GM19397 (cell line): ENCODE data around the gene ABCF2.
A peak's percentile ranks its signal among the peaks of the same experiment; 100 is the strongest.

ENCODE experiments used
- ATAC-seq: cut with Tn5 transposase; IDR thresholded peaks from one replicate; pipeline ENCODE4 v1.9.1; 2021; ENCODE audit warnings: mild to moderate bottlenecking, moderate library complexity; ENCODE audit not compliant: unreplicated experiment

The ABCF2 gene

DNA sequence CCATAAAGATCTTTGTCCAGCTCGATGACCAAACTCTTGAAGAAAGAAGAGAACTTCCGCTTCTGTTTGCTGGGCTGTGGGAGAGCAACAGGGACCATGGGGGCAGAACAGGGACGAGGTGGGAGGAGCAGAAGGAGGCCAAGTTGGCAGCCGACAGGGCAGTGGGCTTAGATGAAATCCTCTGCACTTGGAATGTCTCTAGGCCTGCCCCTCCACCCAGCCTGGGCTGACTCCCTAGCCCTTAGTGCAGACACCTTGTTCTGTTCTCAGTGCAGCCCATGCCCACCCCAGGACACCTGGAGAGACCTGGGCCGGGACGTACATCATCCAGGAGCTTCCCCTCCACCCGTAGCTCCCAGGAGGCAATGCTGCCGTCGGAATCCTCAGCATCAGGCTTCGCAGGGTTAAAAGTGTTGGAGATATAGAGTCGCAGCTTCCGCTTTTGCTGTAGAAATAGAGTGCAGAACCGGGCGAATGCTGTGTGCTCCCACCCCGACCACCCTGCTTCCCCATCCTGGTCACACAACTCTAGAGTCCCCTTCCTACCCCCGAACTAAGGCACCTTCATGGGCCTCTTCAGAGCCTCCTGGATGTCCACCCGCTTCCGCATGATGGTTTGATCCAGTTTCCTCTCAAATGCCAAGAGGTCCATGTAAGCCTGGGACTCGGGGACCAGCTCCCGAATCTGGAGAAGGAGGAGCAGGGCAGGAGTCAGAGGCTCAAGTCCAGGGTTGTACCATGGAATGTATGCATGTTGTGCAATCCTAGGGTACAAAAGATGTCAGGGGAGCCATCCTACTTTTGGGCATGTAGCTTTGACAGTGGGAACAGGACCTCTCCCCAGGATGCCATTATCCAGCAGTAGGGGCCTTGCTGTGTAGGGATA lies 15.4 kb upstream of the ABCF2 start:
- no peak for ATAC-seq

DNA sequence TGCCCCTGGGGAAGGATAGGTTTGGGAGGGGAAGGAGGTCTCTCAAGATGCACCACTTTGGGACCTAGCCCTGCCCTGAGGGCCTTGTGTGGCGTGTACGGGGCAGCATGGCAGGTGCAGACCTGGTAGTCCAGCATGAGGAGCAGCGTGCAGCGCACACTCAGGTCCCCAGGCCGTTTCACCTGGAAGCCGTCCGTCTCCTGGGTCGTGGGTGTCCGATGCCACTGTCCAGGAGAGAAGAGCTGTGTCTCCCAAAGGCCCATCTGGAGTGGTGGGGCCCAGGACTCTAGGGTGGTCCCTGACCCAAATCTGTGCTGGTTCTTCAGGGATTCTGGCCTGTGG lies 14.7 kb upstream of the ABCF2 start:
- ATAC-seq = no peak

DNA sequence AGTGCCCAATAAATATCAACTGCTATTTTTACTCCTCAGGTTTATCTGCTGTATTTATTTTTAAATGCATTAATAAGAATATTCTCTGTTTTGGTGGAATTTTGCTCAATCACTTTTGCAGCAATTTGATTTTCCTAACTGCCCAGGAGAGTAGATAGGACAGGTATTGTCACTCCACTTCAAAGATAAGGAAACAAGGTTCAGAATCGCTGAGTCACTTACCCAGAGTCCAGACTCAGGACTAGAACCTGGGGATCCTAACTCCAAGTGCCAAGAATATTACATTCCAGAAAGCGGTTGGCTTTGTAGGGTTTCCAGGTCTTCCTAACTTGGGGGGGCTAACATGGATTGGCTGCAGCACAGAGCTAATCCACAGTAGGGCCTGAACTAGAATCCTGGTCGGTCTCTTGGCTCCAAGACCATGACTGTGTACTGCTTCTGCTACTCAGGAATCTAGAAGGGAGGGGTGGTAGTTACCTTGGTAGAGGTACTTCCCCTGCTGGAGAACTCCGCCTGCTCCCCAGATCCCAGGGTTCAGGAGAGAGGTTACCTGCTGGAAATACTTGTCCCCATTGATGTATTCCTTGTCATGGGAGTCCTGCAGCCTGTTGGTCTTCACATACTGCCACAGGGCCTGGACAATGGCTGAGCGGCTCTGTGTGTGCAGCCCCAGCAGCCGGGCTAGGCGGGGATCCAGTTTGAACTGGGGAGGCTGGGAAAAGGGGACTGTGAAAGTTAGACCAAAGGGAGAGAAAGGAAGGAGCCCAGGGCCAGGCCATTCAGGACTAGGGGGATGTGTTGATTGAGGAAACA lies 14.1 kb upstream of the ABCF2 start:
- no peak for ATAC-seq

DNA sequence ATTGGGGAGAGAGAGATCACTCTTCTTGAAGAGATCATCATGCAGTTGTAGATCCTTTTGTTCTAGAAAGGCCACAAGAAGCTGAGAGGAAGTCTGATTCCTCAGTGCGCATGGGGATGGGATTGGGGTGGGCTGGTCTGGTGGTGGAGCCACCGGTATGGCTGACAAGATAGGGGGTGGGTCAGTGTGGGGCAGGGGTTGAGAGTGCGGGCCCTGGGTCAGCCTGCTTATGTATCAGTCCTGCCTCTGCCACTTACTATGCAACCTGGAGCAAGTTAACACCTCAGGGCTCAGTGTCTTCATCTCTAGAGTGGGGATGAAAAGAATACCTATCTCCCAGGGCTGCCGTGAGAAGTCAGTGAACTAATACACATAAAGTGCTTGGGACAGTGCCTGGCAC lies 13.5 kb upstream of the ABCF2 start:
- ATAC-seq = no peak

DNA sequence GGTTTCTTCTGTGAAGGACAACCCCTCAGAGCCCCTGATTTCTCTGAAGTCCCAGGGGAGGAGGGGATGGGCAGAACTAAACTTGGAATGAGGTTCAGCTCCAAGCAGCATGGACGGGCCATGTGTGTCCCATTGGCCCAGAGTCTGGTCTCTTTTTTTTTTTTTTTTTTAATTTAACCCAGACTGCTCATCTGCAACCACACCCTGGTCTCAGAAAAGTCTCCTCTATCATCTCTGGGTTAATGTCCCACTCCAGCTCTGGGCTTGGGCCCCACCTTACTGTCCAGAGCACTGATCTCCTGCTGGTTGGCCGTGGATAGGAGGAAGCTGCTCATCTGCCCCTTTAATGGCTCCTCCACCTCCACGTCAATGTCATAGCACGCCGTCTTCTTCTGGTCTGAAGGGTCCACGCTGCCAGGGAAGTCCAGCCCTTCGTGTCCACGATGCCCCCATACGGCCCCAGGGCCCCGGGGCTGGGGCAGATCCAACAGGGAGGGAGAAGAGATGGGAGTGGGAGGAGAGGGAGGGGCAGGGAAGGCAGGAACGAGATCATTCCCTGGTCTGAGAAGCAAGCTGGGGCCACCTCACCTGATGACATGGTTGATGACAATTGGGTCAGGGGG lies 12.9 kb upstream of the ABCF2 start:
- ATAC-seq = no peak

DNA sequence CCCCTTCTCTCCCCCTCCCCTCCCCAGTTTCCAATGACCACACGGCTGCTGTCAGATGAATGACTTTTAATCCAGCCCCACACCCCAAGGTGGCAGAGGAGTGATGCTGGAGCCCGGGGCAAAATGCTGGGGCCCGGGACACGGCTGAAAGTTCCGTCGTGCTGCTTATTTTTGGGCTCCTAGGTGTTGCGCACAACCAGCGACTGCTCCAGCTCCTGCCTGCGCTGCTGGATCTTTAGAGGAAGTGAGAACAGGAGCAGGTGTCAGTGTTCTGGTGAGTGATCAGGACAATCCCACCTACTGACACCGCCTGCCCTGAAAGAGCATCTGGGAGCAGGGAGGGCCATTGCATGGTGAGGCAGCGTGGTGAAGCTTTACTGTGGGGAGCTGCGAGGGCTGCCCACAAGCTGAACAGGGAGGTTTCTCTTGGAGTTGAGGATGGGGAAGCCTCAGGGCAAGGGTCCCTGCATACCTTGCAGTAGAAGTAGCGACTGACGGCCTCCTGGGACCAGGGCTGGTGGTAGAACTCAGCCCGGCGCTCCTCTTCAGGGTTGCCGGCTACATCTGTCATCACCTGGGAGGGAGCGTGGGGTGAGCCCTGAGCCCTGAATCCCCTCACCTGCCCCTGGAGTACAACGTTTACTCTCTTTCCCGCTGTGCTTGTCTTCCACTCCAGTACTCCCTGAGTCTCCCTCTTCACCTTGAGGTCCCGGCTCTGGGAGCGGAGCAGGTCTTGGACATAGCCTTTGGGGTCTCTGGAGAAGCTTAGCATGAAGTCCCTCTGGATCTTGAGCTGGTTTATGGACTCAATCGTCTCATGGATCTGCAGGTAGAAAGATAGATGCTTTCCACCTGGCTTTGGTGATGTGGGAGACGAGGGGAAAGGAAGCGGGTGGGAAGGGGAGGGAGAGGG lies 12.2 kb upstream of the ABCF2 start:
- ATAC-seq = no peak

DNA sequence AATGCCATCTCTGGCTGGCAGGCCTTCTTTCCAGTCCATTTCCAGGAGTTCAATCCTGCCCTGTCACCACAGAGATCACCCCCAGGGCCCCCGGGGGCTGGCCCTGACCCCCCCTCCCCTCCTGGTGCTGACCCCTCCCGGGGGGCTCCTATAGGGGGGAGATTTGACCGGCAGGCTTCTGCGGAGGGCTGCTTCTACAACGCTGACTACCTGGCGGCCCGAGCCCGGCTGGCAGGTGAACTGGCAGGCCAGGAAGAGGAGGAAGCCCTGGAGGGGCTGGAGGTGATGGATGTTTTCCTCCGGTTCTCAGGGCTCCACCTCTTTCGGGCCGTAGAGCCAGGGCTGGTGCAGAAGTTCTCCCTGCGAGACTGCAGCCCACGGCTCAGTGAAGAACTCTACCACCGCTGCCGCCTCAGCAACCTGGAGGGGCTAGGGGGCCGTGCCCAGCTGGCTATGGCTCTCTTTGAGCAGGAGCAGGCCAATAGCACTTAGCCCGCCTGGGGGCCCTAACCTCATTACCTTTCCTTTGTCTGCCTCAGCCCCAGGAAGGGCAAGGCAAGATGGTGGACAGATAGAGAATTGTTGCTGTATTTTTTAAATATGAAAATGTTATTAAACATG lies 11.3 kb upstream of the ABCF2 start:
- no peak for ATAC-seq

DNA sequence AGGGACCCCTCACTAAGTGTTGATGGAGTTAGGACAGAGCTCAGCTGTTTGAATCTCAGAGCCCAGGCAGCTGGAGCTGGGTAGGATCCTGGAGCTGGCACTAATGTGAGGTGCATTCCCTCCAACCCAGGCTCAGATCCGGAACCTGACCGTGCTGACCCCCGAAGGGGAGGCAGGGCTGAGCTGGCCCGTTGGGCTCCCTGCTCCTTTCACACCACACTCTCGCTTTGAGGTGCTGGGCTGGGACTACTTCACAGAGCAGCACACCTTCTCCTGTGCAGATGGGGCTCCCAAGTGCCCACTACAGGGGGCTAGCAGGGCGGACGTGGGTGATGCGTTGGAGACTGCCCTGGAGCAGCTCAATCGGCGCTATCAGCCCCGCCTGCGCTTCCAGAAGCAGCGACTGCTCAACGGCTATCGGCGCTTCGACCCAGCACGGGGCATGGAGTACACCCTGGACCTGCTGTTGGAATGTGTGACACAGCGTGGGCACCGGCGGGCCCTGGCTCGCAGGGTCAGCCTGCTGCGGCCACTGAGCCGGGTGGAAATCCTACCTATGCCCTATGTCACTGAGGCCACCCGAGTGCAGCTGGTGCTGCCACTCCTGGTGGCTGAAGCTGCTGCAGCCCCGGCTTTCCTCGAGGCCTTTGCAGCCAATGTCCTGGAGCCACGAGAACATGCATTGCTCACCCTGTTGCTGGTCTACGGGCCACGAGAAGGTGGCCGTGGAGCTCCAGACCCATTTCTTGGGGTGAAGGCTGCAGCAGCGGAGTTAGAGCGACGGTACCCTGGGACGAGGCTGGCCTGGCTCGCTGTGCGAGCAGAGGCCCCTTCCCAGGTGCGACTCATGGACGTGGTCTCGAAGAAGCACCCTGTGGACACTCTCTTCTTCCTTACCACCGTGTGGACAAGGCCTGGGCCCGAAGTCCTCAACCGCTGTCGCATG lies 10.5 kb upstream of the ABCF2 start:
- no peak for ATAC-seq

DNA sequence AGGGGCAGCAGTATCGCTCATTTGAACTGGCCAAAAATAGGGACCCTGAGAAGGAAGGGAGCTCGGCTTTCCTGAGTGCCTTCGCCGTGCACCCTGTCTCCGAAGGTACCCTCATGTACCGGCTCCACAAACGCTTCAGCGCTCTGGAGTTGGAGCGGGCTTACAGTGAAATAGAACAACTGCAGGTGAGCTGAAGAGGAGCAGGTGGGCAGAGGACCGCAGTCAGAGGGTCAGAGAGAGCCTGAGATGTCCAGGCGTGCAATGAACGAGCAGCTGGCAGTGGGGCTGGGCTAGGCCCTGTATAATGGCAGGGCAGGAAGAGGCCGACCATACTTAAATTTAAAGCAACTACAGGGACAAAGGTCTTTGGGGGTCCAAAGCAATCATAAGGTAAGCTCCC lies 9.4 kb upstream of the ABCF2 start:
- ATAC-seq = no peak

DNA sequence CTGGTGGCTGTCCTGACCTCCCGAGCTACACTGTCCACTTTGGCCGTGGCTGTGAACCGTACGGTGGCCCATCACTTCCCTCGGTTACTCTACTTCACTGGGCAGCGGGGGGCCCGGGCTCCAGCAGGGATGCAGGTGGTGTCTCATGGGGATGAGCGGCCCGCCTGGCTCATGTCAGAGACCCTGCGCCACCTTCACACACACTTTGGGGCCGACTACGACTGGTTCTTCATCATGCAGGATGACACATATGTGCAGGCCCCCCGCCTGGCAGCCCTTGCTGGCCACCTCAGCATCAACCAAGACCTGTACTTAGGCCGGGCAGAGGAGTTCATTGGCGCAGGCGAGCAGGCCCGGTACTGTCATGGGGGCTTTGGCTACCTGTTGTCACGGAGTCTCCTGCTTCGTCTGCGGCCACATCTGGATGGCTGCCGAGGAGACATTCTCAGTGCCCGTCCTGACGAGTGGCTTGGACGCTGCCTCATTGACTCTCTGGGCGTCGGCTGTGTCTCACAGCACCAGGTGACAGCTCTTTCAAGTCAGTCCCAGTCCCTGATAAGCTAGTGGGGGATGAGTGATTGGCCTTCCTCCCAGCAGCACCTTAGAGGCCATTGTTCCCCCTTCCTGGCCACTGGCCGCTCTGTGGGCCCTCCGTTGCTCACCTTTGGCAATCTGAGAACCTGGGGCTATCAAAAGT lies 8.2 kb upstream of the ABCF2 start:
- ATAC-seq = no peak

DNA sequence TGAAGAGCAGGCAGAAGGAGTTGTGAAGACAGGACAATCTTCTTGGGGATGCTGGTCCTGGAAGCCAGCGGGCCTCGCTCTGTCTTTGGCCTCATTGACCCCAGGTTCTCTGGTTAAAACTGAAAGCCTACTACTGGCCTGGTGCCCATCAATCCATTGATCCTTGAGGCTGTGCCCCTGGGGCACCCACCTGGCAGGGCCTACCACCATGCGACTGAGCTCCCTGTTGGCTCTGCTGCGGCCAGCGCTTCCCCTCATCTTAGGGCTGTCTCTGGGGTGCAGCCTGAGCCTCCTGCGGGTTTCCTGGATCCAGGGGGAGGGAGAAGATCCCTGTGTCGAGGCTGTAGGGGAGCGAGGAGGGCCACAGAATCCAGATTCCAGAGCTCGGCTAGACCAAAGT lies 6.8 kb upstream of the ABCF2 start:
- ATAC-seq = no peak

DNA sequence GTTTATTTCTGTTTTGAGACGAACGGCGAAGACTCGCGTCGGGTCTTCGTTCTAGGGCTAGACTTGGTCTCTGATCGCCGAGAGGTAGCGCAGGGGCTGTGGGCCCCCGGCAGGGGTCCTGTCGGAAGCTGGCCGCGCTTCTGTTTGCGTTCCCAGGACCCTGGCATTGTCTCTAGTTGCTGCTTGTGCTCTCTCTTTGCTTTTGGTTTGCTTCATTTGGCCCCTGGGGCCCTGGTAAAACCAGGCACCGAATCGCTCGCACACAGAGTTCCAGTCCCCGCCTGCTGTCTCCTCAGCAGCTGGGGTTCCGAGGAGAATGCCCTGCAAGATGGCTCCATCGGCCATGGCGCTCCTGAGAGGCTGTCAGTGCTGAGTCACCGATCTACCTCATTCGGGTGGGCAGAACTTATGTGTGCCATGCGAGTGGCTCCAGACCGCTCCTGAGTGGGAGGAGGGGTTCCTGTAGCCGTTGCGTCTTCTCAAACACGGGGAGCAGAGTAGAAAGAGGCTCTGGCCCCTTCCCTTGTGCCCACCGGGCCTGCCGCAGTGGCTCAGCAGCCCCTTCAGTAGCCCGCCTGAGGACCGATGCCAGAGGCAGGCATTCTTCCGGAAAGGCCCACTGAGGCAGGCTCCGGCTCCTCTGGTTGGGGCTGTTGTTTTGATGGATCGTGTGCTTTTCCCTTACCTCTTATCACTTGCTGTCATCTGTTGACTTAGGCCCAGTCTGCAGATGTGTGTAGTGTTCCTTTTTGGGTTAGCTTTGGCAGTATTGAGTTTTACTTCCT lies 6.1 kb upstream of the ABCF2 start:
- ATAC-seq = peak; percentile 15

DNA sequence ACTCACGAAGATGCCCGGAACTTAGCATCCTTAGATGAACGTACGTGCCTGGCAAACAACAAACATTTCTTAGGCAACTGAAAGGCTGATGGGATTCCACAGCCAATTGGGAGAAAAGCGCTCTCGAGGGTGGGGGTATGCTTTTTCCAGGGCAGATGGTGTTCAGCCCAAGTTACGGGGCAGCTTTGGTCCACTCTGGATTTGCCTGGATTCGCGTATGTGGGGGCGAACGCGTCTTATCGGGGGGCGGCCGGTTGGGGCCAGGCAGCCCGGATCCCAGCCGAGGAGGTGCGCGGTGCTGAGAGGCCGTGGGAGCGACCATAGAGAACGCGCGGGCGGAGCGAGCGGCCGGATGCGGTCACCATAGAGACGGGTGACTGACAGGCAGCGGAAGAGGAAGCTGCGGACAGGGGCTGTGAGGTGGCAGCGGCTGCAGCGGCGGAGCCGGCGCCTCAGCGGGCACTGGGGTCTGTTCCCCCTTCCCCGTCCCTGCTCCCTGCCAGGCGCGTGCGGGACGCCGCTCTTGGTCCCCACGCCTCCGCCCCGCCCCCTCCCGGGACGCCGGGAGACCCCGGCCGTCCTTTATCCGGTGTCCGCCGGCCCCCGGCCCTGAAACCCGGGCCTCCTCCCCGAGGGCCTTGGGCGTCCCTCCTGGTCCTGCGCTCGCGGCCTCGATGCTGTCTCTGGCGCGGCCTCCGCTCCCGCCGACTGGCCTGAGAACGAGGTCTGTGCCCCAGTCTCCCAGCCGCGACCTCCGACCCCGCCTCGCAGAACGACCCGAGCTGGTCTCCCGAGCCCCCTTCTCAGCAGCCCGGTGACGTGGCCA lies 5.3 kb upstream of the ABCF2 start, which contains the start of gene CHPF2:
TSS of gene CHPF2 (plus strand) at position 393 of the 826 bp plus-strand sequence. CDS start 1,529 bp downstream, outside the sequence.
- ATAC-seq = peak; percentile 97

DNA sequence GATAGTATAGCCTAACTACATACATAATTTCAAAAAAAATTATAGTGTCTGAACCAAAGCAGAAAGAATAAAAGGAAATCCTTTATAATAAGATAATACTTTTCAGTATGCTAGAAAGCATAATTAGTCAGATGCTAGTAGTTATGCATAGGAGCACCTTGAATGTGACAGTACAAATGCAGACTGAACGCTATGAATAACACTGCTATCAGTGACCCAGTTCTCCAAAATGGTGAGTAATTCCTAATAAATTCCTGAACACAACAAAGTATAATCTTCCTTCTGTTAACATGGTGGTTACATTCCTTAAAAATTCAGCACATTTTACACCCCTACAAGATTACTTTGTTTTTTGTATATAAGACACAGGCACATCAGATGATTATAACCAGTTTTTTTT lies 4.1 kb upstream of the ABCF2 start:
- ATAC-seq = no peak

DNA sequence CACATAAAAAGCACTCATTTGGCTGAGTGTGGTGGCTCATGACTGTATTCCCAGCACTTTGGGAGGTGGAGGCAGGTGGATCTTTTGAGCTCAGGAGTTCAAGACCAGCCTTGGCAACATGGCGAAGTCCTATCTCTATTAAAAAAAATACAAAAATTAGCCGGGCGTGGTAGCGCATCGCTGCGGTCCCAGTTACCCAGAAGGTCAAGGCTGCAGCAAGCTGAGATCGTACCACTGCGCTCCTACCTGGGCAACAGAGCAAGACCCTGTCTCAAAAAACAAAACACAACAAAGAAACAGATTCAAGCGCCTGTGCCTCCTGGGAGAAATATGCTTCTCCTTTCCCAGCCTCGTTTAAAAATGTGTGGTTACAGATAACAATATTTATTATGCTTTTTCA lies 2.2 kb upstream of the ABCF2 start:
- no peak for ATAC-seq

DNA sequence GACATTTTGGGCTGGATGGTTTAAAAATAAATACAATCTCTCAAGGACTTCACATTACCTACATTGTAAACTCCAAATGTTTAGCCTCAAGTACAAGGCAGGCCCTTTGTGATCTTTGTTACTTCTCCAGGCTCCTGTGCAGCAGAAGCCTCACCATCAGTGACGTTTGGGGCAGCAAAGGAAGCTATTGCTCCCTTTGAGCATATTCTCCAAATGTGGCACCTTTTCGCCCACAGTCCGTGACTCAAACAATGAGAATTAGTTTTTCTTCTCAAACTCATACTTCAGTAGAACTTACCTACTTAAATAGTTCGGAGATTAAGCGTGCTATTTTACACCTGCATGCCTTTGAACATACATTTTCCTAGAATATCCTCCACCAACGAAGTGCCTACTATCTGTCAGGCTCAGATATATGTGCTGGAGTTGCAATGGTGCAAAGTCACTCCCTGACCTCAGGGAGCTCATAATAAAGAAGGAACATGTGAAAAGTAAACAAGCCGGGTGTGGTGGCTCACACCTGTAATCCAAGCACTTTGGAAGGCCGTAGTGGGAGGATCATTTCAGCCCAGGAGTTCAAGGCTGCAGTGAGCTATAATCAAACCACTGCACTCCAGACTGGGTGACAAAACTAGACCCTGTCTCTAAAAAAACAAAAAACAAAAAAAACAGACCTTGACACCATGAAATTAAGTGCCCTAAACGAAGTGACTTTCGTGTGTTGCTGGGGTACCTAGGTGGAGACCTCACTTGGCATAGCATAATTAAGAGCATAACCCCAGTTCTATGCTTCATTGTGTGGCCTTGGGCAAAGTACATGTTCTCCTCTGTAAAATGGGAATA lies 1.2 kb upstream of the ABCF2 start:
- no peak for ATAC-seq
